K562 (cell line): Measurements from ENCODE around the gene PDE11A. TPM values are rescaled to one million over a fixed set of nuclear protein-coding genes. Genes with fewer than 3 reads are reported as not detected.
A peak's percentile ranks its signal among the peaks of the same experiment; 100 is the strongest.

Experiments
- BCOR ChIP-seq: fragments of 450-650 bp; IDR thresholded peaks from 2 replicates; pipeline ENCODE4 v1.6.1; 2016
- BRCA1 ChIP-seq, 2 experiments: fragments of 450-650 bp in 1 of 2; sonication (generic) in 1 of 2; formaldehyde crosslinking in 1 of 2; IDR thresholded peaks; 2 replicates each; pipeline versions ENCODE4 v1.5.0 to v1.6.1; 2017 to 2020; ENCODE audit warnings: mild to moderate bottlenecking in 1 of 2, missing genetic modification reagents in 1 of 2
- CHD4 ChIP-seq: fragments of 200-600 bp; sonication (generic); IDR thresholded peaks from 3 replicates; pipeline ENCODE4 v1.6.1; 2012; ENCODE audit warnings: low read depth, mild to moderate bottlenecking, mixed read lengths, low read length, inconsistent platforms; ENCODE audit not compliant: insufficient read depth, insufficient replicate concordance, poor library complexity, severe bottlenecking
- CREB1 ChIP-seq, 2 experiments: sonication (generic) in 1 of 2; formaldehyde crosslinking in 1 of 2; IDR thresholded peaks; 2 replicates each; pipeline versions ENCODE4 v1.6.1 to v1.8.0; 2012 to 2022; ENCODE audit warnings: inconsistent platforms in 1 of 2, mild to moderate bottlenecking in 1 of 2, missing genetic modification reagents in 1 of 2, moderate library complexity in 1 of 2
- FOXA3 ChIP-seq, 2 experiments: fragments of 450-650 bp in 1 of 2; sonication (generic) in 1 of 2; formaldehyde crosslinking; IDR thresholded peaks in 1 of 2; conservative IDR thresholded peaks in 1 of 2; 2 replicates each; pipeline versions ENCODE4 v1.4.0 to v1.8.0; 2020 to 2022; ENCODE audit warnings: mild to moderate bottlenecking in 2 of 2, missing genetic modification reagents in 1 of 2
- FOXJ3 ChIP-seq: sonication (generic); formaldehyde crosslinking; IDR thresholded peaks from 2 replicates; pipeline ENCODE4 v1.4.0; 2020; ENCODE audit warnings: mild to moderate bottlenecking, missing genetic modification reagents
- GABPB2 ChIP-seq: fragments of 250-450 bp; sonication (Bioruptor Pico); conservative IDR thresholded peaks from 2 replicates; pipeline ENCODE4 v1.5.1; 2021; ENCODE audit warnings: mild to moderate bottlenecking
- ILF3 ChIP-seq: fragments of 450-650 bp; IDR thresholded peaks from 2 replicates; pipeline ENCODE4 v1.6.1; 2018; ENCODE audit warnings: antibody characterized with exemption, mild to moderate bottlenecking, moderate library complexity, borderline replicate concordance
- KAT8 ChIP-seq: fragments of 450-650 bp; IDR thresholded peaks from 2 replicates; pipeline ENCODE4 v1.6.1; 2016; ENCODE audit warnings: low read depth, mild to moderate bottlenecking
- MEIS2 ChIP-seq: fragments of 450-650 bp; IDR thresholded peaks from 2 replicates; pipeline ENCODE4 v1.6.1; 2014; ENCODE audit warnings: mild to moderate bottlenecking; ENCODE audit not compliant: partially characterized antibody
- MXI1 ChIP-seq: IDR thresholded peaks from 2 replicates; pipeline ENCODE4 v1.6.1; 2011; ENCODE audit warnings: low read depth, mild to moderate bottlenecking, improper control_type of control experiment, low read length
- PATZ1 ChIP-seq: fragments of 250-450 bp; sonication (Bioruptor Pico); IDR thresholded peaks from 2 replicates; pipeline ENCODE4 v1.5.0; 2020; ENCODE audit warnings: mild to moderate bottlenecking, borderline replicate concordance
- SIX5 ChIP-seq, 2 experiments: IDR thresholded peaks; 2 replicates each; pipeline ENCODE4 v1.6.1; 2011; ENCODE audit warnings: low read length in 2 of 2, borderline replicate concordance in 1 of 2, low read depth in 1 of 2, mild to moderate bottlenecking in 1 of 2, moderate library complexity in 1 of 2; ENCODE audit not compliant: insufficient read depth in 1 of 2
- TEAD1 ChIP-seq, 2 experiments: fragments of 450-650 bp in 1 of 2; sonication (generic) in 1 of 2; formaldehyde crosslinking; IDR thresholded peaks; 2 replicates each; pipeline versions ENCODE4 v1.4.0 to v1.8.0; 2020 to 2022; ENCODE audit warnings: mild to moderate bottlenecking in 2 of 2, missing genetic modification reagents in 1 of 2
- ZNF445 ChIP-seq: fragments of 250-450 bp; sonication (Bioruptor Pico); IDR thresholded peaks from 2 replicates; pipeline ENCODE4 v1.4.0; 2020; ENCODE audit warnings: low read depth, mild to moderate bottlenecking, moderate library complexity
- polyA plus RNA-seq, 8 experiments: library from polyadenylated mRNA; depleted of rRNA in 4 of 8; stranded (reverse) in 5 of 8; unstranded in 3 of 8; fragments of >200 nt; fragmentation: Nextera tagmentation in 2 of 8; fragmentation: Illumina TruSeq in 1 of 8; extraction: Ambion mirVana in 2 of 8; extraction: Trizol in 1 of 8; gene quantifications; 2 replicates each; pipeline versions ENCODE4 v1.2.1 to v1.2.3, GENCODE V29; 2011 to 2014; ENCODE audit warnings: inconsistent platforms in 1 of 8, missing spikeins in 1 of 8
- total RNA-seq, 7 experiments: library from RNA; depleted of rRNA in 6 of 7; stranded (reverse); fragments of >200 nt in 6 of 7; fragmentation: Illumina TruSeq in 2 of 7; extraction: Trizol in 2 of 7; gene quantifications; 2 replicates each; pipeline versions ENCODE4 v1.2.1 to v1.2.3, GENCODE V29; 2011 to 2021; ENCODE audit warnings: low replicate concordance in 1 of 7
- TF ChIP-seq, protein P1 (sequence below), 2 experiments: IDR thresholded peaks; 2 replicates each; pipeline ENCODE4 v1.6.1; 2012; ENCODE audit warnings: improper control_type of control experiment in 2 of 2, low read depth in 2 of 2, low read length in 2 of 2, borderline replicate concordance in 1 of 2
- TF ChIP-seq, protein P2 (sequence below), 2 experiments: IDR thresholded peaks in 1 of 2; conservative IDR thresholded peaks in 1 of 2; 2 replicates each; pipeline ENCODE4 v1.6.1; 2016; ENCODE audit warnings: low read depth in 2 of 2, mild to moderate bottlenecking in 1 of 2, missing compliant biosample characterization in 1 of 2, missing genetic modification characterization in 1 of 2, moderate library complexity in 1 of 2

Gene PDE11A
- total and polyA plus RNA-seq, 9 of the 15 experiments (the other 6 are each of a cell fraction or from before 2014, with no cell fraction given), result 3.2 to 22.1 (median 5.7) TPM

- TF ChIP-seq CREB1 (IDR thresholded peaks at IDR 0.05) (no peak), CREB1 (CRISPR knock-in tag; IDR thresholded peaks at IDR 0.05) (no peak), BRCA1 (IDR thresholded peaks at IDR 0.05) (no peak), BRCA1 (CRISPR knock-in tag; IDR thresholded peaks at IDR 0.05) (no peak), GABPB2 (CRISPR knock-in tag) (no peak), ZNF445 (CRISPR knock-in tag) (no peak), BCOR (no peak), MEIS2 (peak; percentile 28), FOXA3 (CRISPR knock-in tag; conservative IDR thresholded peaks at IDR 0.05 in 1 of 2, IDR thresholded peaks at IDR 0.05 in 1 of 2) (0 out of 4 replicates have a peak, but pooled peaks of 1 of the 2 experiments have one; percentile 11), FOXJ3 (no peak), MXI1 (no peak), SIX5 (IDR thresholded peaks at IDR 0.05; ENCODE audit: borderline replicate concordance in 1 of 2, insufficient read depth in 1 of 2, low read depth in 1 of 2, low read length in 2 of 2) (peak in 1 of 2 experiments; percentile 18; a peak in 1 of 4 replicates), PATZ1 (CRISPR knock-in tag) (no peak), TEAD1 (CRISPR knock-in tag; IDR thresholded peaks at IDR 0.05) (peak; percentile 51 to 90; a peak in 1 of 4 replicates), KAT8 (no peak), CHD4 (no peak), ILF3 (no peak)
- TF ChIP-seq, protein P1, sequence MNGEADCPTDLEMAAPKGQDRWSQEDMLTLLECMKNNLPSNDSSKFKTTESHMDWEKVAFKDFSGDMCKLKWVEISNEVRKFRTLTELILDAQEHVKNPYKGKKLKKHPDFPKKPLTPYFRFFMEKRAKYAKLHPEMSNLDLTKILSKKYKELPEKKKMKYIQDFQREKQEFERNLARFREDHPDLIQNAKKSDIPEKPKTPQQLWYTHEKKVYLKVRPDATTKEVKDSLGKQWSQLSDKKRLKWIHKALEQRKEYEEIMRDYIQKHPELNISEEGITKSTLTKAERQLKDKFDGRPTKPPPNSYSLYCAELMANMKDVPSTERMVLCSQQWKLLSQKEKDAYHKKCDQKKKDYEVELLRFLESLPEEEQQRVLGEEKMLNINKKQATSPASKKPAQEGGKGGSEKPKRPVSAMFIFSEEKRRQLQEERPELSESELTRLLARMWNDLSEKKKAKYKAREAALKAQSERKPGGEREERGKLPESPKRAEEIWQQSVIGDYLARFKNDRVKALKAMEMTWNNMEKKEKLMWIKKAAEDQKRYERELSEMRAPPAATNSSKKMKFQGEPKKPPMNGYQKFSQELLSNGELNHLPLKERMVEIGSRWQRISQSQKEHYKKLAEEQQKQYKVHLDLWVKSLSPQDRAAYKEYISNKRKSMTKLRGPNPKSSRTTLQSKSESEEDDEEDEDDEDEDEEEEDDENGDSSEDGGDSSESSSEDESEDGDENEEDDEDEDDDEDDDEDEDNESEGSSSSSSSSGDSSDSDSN (IDR thresholded peaks at IDR 0.05; ENCODE audit: borderline replicate concordance in 1 of 2, low read depth in 2 of 2, low read length in 2 of 2), result no peak
- TF ChIP-seq, protein P2, sequence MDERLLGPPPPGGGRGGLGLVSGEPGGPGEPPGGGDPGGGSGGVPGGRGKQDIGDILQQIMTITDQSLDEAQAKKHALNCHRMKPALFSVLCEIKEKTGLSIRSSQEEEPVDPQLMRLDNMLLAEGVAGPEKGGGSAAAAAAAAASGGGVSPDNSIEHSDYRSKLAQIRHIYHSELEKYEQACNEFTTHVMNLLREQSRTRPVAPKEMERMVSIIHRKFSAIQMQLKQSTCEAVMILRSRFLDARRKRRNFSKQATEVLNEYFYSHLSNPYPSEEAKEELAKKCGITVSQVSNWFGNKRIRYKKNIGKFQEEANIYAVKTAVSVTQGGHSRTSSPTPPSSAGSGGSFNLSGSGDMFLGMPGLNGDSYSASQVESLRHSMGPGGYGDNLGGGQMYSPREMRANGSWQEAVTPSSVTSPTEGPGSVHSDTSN (CRISPR knock-in tag; IDR thresholded peaks at IDR 0.05; ENCODE audit: low read depth), result no peak
- TF ChIP-seq, protein P2 (tag; conservative IDR thresholded peaks at IDR 0.05; ENCODE audit: low read depth), result peak; percentile 36; the same call in 1 of the 2 replicates
Observed at GRCh38 chr2:178075006-178075326, 2.4 kb upstream of the PDE11A start (continued).
